DOHH2 (cell line): Measurements from ENCODE around the gene AMPH.

ENCODE experiments used
- H3F3A ChIP-seq: fragments of 200-600 bp; sonication (generic), shearing (Covaris generic); 2 replicates; pipeline ENCODE4 v1.6.0; 2016; ENCODE audit warnings: antibody characterized with exemption, mild to moderate bottlenecking; ENCODE audit not compliant: control insufficient read depth, insufficient read depth
- H3K27ac ChIP-seq: fragments of 200-600 bp; sonication (generic); 2 replicates; pipeline ENCODE4 v1.5.1; 2014; ENCODE audit warnings: low read depth, mild to moderate bottlenecking, low read length, moderate library complexity
- H3K27me3 ChIP-seq: fragments of 200-600 bp; sonication (generic); 2 replicates; pipeline ENCODE4 v1.6.1; 2014; ENCODE audit warnings: mild to moderate bottlenecking, low read length, mixed read lengths; ENCODE audit not compliant: control insufficient read depth
- H3K36me3 ChIP-seq: fragments of 200-600 bp; sonication (generic); 2 replicates; pipeline ENCODE4 v1.6.1; 2014; ENCODE audit warnings: mild to moderate bottlenecking, low read length, moderate library complexity, mixed read lengths; ENCODE audit not compliant: control insufficient read depth
- H3K4me1 ChIP-seq: fragments of 200-600 bp; sonication (generic); 2 replicates; pipeline ENCODE4 v1.6.1; 2014; ENCODE audit warnings: mild to moderate bottlenecking, low read length, mixed read lengths; ENCODE audit not compliant: control insufficient read depth
- H3K4me2 ChIP-seq: fragments of 200-600 bp; sonication (generic); 2 replicates; pipeline ENCODE4 v1.6.0; 2014; ENCODE audit warnings: mild to moderate bottlenecking, low read length, moderate library complexity
- H3K4me3 ChIP-seq: fragments of 200-600 bp; sonication (generic); 2 replicates; pipeline ENCODE4 v1.5.1; 2014; ENCODE audit warnings: mild to moderate bottlenecking, low read length, mixed read lengths
- H3K79me2 ChIP-seq: fragments of 200-600 bp; sonication (generic); 2 replicates; pipeline ENCODE4 v1.6.1; 2014; ENCODE audit warnings: mild to moderate bottlenecking, low read length, mixed read lengths; ENCODE audit not compliant: control insufficient read depth
- H3K9me2 ChIP-seq: fragments of 200-600 bp; sonication (generic); replicated peaks from 2 replicates; pipeline ENCODE4 v1.6.1; 2014; ENCODE audit warnings: mild to moderate bottlenecking, low read length, mixed read lengths; ENCODE audit not compliant: control insufficient read depth
- H3K9me3 ChIP-seq: fragments of 200-600 bp; sonication (generic); 2 replicates; pipeline ENCODE4 v1.6.1; 2014; ENCODE audit warnings: antibody characterized with exemption, low read length, mixed read lengths; ENCODE audit not compliant: control insufficient read depth, insufficient read depth
- H4K20me1 ChIP-seq: fragments of 200-600 bp; sonication (generic); 2 replicates; pipeline ENCODE4 v1.6.0; 2014; ENCODE audit warnings: low read depth, mild to moderate bottlenecking, antibody characterized with exemption, low read length, moderate library complexity; ENCODE audit not compliant: control insufficient read depth, insufficient read depth
- EZH2phosphoT487 ChIP-seq: fragments of 200-600 bp; sonication (generic); IDR thresholded peaks from 2 replicates; pipeline ENCODE4 v1.6.1; 2017; ENCODE audit warnings: borderline replicate concordance, mild to moderate bottlenecking, antibody characterized with exemption, low read length, moderate library complexity, mixed read lengths
- TF ChIP-seq, protein P1 (sequence below): fragments of 200-600 bp; sonication (generic); IDR thresholded peaks from one replicate; pipeline ENCODE4 v1.5.1; 2014; ENCODE audit warnings: antibody characterized with exemption, mild to moderate bottlenecking, low read depth, low read length; ENCODE audit not compliant: poor library complexity, severe bottlenecking

AMPH gene

DNA sequence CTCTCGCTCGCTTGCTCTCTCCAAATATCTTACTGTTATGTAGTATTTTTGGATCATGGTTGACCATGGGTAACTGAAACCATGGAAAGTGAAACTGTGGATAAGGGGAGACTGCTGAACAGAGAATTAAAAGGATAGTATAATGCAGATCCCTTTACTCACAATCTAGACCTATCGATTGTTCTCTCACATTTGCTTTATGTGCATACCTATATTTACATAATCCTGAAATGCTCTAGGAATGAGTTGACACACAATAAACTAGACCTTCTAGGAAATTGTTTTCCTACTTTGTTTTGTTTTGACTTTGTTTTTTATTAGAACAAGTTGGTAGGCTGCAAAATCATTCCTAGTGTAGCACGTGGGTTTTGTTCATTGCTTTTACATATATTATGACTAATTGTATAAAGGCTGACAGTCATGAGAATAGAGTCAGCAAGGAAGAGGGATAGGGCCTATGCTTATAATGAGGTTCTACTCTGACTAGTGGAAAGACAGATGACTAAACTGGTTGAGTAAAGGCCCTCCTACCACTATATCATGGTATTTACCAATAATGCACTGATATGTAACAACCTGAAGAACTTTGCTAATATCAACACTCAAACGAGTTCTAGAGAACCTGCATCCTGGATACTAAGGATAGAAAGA, 182.5 kb downstream of the AMPH start:
- H3K4me3 ChIP-seq: no peak overlapping the region

DNA sequence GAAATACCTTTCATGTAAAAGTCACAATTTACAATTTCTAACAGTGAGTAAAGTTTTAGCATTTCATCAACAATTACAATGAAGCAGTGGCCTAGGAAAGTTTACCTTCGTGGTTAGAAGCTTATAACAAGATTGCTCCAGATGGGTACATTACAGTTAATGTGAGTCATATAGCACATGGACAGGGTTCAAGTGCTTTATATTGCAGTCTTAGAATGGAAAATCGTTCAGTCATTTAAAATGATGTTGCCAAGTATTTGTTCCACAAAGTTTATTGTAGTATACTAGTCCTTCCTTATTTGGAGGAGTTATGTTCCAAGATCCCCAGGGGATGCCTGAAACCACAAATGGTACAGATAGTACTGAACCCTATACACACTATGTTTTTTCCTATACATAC, 183.1 kb downstream of the AMPH start:
- Histone ChIP-seq H3K4me1 (no peaks in the 10 kb centered on the region), H3K4me3 (no peak overlapping the region), H3K27me3 (peaks cover 10% of the 10 kb centered on the region), H3K36me3 (no peaks in the 10 kb centered on the region), H3K27ac (no peak overlapping the region), H3K4me2 (no peak overlapping the region), H3K79me2 (no peaks in the 10 kb centered on the region), H3K9me3 (no peaks in the 10 kb centered on the region), H4K20me1 (no peaks in the 10 kb centered on the region), H3F3A (no peaks in the 10 kb centered on the region), H3K9me2 (no peaks in the 10 kb centered on the region)
- TF ChIP-seq EZH2phosphoT487: no peak
- TF ChIP-seq, protein P1, sequence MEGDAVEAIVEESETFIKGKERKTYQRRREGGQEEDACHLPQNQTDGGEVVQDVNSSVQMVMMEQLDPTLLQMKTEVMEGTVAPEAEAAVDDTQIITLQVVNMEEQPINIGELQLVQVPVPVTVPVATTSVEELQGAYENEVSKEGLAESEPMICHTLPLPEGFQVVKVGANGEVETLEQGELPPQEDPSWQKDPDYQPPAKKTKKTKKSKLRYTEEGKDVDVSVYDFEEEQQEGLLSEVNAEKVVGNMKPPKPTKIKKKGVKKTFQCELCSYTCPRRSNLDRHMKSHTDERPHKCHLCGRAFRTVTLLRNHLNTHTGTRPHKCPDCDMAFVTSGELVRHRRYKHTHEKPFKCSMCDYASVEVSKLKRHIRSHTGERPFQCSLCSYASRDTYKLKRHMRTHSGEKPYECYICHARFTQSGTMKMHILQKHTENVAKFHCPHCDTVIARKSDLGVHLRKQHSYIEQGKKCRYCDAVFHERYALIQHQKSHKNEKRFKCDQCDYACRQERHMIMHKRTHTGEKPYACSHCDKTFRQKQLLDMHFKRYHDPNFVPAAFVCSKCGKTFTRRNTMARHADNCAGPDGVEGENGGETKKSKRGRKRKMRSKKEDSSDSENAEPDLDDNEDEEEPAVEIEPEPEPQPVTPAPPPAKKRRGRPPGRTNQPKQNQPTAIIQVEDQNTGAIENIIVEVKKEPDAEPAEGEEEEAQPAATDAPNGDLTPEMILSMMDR: no peak

More for the DNA sequence above, 182.5 kb downstream of the AMPH start:
- H3K4me1 ChIP-seq: no peaks in the 10 kb centered on the region
- H3K79me2 ChIP-seq: no peaks in the 10 kb centered on the region
- peaks cover 16% of the 10 kb centered on the region for H3K27me3 ChIP-seq
- no peaks in the 10 kb centered on the region for H4K20me1 ChIP-seq
- no peaks in the 10 kb centered on the region for H3K9me3 ChIP-seq
- no peaks in the 10 kb centered on the region for H3K36me3 ChIP-seq
- no peaks in the 10 kb centered on the region for H3K9me2 ChIP-seq
- H3K4me2 ChIP-seq: no peak overlapping the region
- no peaks in the 10 kb centered on the region for H3F3A ChIP-seq
- H3K27ac ChIP-seq: no peak overlapping the region
- TF ChIP-seq EZH2phosphoT487: no peak
- TF ChIP-seq, protein P1: no peak

DNA sequence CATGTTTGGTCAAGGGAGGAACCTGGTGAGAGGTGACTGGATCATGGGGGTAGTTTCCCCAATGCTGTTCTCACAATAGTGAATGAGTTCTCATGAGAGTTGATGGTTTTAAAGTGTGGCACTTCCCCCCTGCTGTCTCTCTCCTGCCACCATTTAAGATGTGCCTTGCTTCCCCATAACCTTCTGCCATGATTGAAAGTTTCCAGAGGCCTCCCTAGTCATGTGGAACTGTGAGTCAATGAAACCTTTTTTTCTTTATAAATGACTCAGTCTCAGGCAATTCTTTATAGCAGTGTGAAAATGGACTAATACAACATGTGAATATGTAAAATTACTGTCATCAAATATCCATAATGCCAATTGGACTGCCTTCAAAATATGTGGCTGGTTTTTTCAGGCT, 192.2 kb downstream of the AMPH start:
- Histone ChIP-seq H3K9me3 (no peaks in the 10 kb centered on the region), H3K27me3 (no peaks in the 10 kb centered on the region), H4K20me1 (no peaks in the 10 kb centered on the region), H3K9me2 (no peaks in the 10 kb centered on the region), H3K4me1 (no peaks in the 10 kb centered on the region), H3K4me2 (no peak overlapping the region), H3K36me3 (no peaks in the 10 kb centered on the region), H3K27ac (no peak overlapping the region), H3K79me2 (no peaks in the 10 kb centered on the region), H3K4me3 (no peak overlapping the region), H3F3A (no peaks in the 10 kb centered on the region)
- TF ChIP-seq, protein P1: no peak
- no peak for TF ChIP-seq EZH2phosphoT487
